Adipose tissue (tissue), 3 donors: ENCODE measurements around the gene FLRT1. TPM values are rescaled to one million over a fixed set of nuclear protein-coding genes. Genes with fewer than 3 reads are reported as not detected.
A peak's percentile ranks its signal among the peaks of the same experiment; 100 is the strongest.

Experiments
- H3K27ac ChIP-seq: one replicate; pipeline ENCODE4 v1.5.1; 2013; ENCODE audit warnings: low read depth, low read length
- WGBS, 3 donors: extraction: QIAGEN DNeasy Blood & Tissue Kit; methylation state at CpG; one replicate each; pipeline ENCODE4 v1.1.7; 2013; 5-methylcytosine and 5-hydroxymethylcytosine counted together
- polyA plus RNA-seq, 3 donors: library from polyadenylated mRNA; stranded (reverse); fragments of 200-250 nt; gene quantifications; one replicate each; pipeline ENCODE4 v1.2.3, GENCODE V29; 2013
- donor health status: healthy with polysubstance abuse.
- donor health status: Bipolar disorder and iron deficiency.
- donor health status: healthy.

The FLRT1 gene, protein sequence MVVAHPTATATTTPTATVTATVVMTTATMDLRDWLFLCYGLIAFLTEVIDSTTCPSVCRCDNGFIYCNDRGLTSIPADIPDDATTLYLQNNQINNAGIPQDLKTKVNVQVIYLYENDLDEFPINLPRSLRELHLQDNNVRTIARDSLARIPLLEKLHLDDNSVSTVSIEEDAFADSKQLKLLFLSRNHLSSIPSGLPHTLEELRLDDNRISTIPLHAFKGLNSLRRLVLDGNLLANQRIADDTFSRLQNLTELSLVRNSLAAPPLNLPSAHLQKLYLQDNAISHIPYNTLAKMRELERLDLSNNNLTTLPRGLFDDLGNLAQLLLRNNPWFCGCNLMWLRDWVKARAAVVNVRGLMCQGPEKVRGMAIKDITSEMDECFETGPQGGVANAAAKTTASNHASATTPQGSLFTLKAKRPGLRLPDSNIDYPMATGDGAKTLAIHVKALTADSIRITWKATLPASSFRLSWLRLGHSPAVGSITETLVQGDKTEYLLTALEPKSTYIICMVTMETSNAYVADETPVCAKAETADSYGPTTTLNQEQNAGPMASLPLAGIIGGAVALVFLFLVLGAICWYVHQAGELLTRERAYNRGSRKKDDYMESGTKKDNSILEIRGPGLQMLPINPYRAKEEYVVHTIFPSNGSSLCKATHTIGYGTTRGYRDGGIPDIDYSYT
- under 1 TPM; 0.10 to 0.14 (median 0.11) TPM for polyA plus RNA-seq

DNA sequence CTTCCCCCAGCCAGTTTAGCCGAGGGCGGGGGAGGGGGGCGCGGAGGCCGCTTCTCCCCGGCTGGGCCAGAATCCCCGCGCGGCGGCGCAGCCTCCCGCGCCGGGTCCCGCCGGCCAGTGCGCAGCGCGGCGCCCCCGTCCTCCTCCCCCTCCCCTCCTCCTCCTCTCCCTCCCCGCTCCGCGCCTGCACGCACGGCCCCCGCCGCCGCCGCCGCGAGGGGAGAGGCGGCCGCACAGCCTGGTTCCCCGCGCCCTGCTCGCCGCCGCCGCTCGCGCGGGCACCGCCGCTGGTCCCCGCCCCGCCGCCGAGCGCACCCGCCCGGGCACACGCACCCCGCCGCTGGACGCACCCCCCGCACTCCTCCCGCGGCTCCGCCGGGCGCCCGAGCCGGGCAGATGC lies at the start of gene FLRT1:
Gene FLRT1, plus strand, starts transcription at position 356 of the 400 bp plus-strand sequence. CDS start 80,337 bp downstream, outside the sequence.
- 0 to 2% (median 1%) methylated on average over 7 to 36 of the region's 64 CpGs for WGBS, 3 donors
- H3K27ac ChIP-seq: no peak within 1 kb of the TSS

DNA sequence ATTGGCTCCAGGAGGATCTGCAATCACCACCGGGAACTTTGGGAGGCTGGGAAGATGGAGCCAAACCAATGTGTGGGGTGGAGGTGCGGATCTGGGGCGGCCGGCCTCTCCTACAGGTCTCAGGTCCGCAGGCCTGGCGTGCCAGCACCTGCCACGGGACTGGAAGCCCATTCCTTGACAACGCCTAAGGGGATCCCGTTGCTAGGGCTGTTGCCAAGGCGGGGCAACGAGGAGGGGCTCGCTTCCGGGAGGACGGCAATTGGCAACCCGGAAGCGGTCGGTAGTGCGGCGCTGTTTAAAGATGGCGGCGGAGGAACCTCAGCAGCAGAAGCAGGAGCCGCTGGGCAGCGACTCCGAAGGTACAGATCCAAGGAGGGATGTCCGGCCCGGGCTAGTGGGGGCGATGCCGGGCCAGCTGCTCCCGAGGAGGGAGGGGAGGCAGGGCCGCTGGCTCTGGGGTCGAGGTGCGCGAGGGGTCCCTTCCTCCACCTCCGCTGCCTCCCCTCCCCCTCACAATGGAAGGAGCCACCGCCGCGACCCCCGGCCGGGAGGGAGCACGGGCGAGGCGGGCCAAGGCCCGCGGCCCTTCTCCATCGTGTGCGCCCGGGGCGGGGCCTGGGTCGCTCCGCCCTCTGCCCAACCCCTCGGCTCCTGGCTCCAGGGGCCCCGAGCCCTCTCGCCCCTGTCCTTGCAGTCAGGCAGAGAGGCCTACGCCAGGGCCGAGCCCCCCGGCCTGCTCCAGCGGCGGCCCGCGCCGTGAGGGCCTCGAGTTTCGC lies 49.4 kb upstream of the FLRT1 start, which contains the start of gene OTUB1:
Gene OTUB1, plus strand, starts transcription at position 283 of the 776 bp plus-strand sequence. Its CDS starts 19 bp downstream, at position 302.
- 0 to 1% (median 1%) methylated on average over 45 to 63 of the region's 63 CpGs for WGBS, 3 donors
- H3K27ac ChIP-seq: peak within 1 kb of the TSS; percentile 11

DNA sequence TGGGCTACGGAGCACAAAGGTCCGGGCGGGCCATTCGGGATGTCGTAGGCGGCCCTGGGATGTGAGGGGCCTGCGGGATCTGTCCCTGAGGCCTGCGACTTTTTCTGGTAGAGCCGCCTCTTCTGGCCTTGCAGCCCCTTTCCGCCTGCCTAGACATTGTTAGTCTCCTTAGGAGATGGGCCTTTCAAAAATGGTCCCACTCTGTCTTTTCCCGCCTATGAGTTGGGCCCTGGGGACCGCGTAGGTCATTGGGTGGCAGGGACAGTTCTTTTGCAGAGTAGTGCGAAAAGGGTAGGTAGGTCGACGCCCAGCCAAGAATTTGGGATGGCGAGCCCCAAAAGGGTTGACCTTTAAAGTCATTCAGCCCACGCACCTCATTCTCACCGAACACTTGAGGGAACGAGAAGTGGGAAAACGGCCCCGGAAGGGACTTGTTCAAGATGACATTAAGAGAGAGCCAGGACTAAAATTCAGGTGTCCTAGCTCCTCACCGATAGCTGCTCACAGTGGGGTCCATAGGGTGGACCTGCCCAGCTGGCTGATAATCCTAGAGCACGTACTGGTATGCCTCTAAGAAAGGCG lies 48.7 kb upstream of the FLRT1 start:
- 27 to 42% (median 34%) methylated on average over 25 of the region's 25 CpGs for WGBS, 3 donors
- H3K27ac ChIP-seq: no peak overlapping the region

DNA sequence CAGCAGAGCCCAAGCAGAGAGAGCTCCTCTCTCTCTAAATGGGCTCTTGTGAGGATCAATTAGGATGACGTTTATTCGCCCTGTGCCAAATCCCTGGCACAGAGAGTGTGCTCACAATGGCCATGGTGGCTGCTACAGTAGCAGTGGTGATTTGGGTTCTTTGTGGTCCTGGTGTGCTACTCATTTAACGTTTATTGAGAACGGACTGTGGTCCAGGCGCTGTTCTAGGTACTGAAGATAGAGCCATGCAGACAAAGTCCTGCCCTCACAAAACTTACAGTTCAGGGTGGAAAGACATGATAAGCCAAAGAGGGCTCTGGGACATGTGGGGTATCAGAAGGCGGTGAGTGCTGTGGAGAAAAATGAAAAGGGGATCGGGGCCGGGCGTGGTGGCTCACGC lies 44.2 kb upstream of the FLRT1 start:
- WGBS, 3 donors: 92 to 94% (median 92%) methylated on average over 10 of the region's 10 CpGs

DNA sequence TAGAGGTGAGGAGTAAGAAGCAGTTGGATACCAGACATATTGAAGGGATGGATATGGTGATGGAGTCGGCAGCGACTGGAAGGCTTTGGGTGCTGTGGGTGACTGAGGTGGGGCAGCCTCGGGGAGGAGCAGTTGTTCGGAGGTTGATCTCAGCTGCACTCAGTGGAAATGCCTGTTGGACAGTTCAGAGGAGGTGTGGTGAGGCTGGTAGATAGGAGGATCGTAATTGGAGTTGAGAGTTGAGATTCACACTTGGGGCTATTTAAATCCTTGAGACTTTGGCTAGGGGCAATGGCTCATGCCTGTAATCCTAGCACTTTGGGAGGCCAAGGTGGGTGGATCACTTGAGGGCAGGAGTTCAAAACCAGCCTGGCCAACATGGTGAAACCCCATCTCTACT lies 42.6 kb upstream of the FLRT1 start:
- H3K27ac ChIP-seq: no peak overlapping the region
- 91 to 94% (median 92%) methylated on average over 5 of the region's 5 CpGs for WGBS, 3 donors

More for the DNA sequence above, 44.2 kb upstream of the FLRT1 start:
- H3K27ac ChIP-seq: no peak overlapping the region

DNA sequence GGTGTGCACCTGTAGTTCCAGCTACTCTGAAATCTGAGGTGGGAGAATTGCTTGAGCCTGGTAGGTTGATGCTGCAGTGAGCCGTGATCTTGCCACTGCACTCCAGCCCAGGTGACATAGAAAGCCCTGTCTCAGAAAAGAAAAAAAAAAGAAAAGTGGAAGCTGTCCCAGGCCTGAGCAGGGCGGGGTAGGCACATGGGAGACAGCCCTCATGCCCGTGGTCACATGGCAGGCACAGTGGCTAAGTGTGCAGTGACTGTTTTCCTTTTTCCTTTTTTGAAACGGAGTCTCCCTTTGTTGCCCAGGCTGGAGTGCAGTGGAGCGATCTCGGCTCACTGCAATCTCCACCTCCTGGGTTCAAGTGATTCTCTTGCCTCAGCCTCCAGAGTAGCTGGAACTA lies 41.7 kb upstream of the FLRT1 start:
- no peak overlapping the region for H3K27ac ChIP-seq

DNA sequence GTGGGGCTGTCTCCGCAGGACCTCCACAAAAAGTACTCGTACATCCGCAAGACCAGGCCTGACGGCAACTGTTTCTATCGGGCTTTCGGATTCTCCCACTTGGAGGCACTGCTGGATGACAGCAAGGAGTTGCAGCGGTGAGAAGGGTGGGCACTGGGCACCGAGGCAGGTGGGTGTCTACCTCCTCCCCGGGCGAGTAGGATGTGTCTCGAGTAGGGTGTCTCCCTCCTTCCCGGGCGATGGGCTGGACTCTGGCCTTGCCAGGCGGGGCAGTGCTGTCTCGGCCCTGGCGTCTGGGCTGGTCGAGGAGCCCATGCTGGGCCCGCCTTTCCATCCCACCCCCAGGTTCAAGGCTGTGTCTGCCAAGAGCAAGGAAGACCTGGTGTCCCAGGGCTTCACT lies 39.2 kb upstream of the FLRT1 start:
- WGBS, 3 donors: 90 to 94% (median 92%) methylated on average over 18 of the region's 18 CpGs

More for the DNA sequence above, 41.7 kb upstream of the FLRT1 start:
- 66 to 77% (median 66%) methylated on average over 6 of the region's 6 CpGs for WGBS, 3 donors

DNA sequence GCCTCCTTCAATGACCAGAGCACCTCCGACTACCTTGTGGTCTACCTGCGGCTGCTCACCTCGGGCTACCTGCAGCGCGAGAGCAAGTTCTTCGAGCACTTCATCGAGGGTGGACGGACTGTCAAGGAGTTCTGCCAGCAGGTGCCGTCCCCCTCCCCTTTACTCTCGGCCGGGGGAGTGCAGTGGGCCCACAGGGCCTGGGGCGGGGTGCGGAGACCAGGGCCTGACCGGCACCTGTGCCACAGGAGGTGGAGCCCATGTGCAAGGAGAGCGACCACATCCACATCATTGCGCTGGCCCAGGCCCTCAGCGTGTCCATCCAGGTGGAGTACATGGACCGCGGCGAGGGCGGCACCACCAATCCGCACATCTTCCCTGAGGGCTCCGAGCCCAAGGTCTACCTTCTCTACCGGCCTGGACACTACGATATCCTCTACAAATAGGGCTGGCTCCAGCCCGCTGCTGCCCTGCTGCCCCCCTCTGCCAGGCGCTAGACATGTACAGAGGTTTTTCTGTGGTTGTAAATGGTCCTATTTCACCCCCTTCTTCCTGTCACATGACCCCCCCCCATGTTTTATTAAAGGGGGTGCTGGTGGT lies 38.5 kb upstream of the FLRT1 start:
- 92 to 93% (median 93%) methylated on average over 27 of the region's 27 CpGs for WGBS, 3 donors
- no peak overlapping the region for H3K27ac ChIP-seq

More for the DNA sequence above, 39.2 kb upstream of the FLRT1 start:
- no peak overlapping the region for H3K27ac ChIP-seq

DNA sequence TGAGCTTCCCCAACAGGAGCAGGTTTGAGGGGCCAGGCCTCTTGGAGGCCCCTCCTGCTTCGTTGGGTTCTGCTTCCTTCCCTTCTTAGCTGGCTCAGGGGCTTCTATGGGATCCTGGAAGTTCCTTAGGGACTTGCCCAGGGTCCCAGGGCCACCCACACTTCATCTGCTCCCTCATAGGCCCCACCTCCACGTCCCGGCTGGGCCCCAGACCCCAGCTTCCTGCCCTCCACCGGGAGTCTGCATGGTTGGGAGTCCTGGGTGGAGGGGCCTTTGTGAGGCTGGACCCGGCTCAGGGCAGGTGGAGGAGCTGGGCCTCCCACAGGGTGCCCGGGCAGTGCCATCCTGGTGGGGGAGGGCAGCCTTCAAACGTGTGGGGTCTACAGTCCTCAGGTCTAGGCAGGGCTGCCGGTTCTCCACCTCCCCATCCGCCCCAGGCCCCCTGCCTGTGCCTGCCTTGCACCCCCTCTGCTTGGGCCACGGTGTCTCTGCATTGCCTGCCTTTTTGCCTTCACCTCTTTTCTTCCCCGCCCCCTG lies 37.9 kb upstream of the FLRT1 start:
- no peak overlapping the region for H3K27ac ChIP-seq
- 74 to 79% (median 77%) methylated on average over 11 of the region's 11 CpGs for WGBS, 3 donors

DNA sequence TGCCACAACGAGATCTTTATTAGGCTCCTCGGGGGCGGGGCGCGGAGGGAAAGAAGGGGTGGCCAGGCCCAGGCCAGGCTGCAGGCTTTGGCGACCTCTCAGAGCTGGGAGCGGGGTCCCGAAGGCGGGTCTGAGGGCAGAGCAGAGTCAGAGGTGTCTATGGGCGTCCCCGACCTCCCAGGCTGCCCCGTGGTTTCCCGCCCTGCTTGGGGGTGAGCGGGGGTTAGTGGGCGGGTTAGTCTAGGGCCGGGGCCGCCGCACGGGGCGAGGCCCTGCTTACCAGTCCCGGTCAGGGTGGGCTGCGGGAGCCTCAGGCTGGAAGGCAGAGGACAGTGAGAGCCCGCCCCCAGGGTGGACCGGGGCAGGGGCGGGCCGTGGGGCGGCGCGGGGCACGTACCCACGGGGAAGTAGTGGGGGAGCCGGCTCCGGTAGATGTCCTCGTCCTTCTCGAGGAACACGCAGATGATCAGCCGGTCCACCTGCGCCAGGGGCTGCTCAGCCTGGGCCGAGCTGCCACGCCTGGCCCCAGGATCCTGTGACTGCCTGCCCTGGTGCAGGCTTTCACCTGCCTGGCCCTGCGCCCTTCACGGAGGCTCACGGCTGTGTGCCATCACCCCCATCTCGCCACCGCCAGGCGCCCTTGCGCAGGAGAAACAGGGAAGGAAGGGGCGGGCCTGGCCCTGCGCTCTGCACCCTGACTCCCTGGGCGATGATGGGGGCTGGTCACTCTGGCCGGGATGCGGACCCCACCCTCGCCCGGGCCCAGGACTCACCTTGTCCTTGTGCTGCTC lies 37.0 kb upstream of the FLRT1 start:
- WGBS, 3 donors: 62 to 89% (median 67%) methylated on average over 37 to 54 of the region's 54 CpGs
- no peak overlapping the region for H3K27ac ChIP-seq

DNA sequence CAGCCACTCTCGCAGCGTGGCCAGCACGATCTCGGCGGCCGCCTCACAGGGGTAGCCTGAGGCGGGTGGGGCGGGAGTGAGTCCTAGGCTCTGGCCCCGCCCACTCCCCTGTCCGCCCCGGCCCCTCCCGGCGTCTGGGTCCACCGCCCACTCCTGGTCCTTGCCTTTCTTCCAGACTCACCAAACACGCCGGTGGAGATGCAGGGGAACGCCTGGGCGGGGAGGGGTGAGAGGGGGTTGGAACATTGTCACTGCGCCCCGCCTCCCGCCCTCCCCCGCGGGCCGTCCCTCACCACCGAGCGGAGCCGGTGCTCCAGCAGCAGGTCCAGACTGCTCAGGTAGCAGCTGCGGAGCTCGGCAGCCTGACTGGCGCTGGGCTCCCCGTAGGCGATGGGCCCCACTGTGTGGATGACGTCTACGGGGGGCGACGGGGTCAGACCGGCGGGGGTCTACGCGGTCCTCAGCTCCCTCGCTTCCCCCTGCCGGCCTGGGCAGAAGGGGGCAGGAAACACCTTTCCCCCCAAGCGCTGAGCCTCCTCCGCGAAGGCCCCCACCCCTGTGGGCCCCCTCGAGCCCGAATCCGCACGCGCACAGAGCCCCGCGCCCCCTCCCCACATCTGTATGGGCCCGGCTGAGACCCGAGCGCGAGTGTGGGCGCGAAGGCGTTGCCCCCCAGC lies 36.2 kb upstream of the FLRT1 start:
- WGBS, 3 donors: 7 to 42% (median 9%) methylated on average over 48 to 59 of the region's 59 CpGs
- H3K27ac ChIP-seq: no peak overlapping the region

DNA sequence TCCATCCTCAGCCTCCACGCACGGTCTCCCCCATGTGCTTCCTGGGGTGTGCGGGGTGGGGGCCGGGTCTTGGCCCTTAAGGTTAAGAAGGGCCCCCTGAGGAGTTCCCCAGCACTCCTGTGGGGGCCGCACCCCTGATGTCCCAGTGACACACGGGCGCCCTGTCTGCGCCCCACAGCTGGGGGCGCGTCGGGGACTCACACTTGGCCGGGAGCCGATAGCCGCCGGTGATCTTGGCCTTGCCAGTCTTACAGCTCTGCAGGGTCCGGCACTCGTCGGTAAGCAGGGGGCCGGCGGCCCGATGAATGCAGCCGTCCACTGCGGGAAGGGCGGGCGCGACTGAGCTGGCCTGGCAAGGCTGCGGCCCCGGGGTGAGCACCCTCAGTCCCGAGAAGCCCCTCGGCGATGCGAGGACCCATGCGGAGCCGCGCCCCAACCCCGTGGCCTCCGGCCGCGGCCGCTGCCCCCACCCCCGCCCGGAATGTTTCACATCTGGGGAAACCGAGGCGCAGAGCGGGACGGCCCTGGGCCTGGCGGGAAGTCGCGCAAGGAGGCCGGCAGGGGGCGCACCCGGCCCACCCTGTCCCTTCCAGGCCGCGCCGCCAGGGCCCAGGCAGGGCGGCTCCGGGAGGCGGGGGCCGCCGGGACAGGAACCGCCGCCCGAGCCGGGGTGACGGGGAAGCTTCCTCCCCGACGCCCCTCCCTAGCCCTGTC lies 35.5 kb upstream of the FLRT1 start:
- H3K27ac ChIP-seq: no peak overlapping the region
- WGBS, 3 donors: 1 to 20% (median 4%) methylated on average over 39 to 67 of the region's 67 CpGs

DNA sequence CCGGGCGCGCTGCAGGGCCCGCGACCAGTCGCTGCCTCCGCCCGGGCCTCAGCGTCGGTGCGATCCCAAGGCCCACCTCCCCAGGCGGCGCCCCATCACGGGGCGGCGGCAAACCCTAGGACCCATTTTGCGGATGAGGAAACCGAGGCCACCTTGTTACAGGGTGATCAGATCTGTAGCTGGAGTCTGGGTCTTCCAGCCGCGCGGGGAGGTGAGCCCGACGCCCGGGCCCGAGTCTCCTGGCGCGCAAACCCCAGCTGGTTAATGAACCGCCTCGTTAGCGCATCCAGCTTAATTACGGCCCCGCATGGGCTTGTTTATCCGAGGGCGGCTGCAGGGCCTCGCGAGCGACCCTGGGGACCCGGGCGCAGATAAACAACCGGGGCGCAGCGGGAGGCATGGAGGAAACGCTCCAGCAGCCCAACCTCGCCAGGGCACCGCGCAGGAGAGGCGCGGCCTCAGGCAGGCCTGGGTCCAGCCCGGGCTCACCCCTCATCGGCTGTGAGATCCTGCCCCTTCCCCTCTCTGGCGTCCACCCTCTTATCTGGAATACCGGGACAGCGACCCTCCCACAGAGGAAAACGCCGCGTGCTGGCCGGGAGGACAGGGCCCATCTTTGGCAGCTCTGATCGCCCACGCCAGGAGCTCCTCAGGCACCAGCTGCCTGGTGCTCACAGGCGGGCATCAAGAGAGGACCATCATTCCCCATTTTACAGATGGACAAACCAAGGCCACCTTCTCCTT lies 34.8 kb upstream of the FLRT1 start:
- no peak overlapping the region for H3K27ac ChIP-seq
- WGBS, 3 donors: 13 to 42% (median 17%) methylated on average over 55 to 60 of the region's 60 CpGs

DNA sequence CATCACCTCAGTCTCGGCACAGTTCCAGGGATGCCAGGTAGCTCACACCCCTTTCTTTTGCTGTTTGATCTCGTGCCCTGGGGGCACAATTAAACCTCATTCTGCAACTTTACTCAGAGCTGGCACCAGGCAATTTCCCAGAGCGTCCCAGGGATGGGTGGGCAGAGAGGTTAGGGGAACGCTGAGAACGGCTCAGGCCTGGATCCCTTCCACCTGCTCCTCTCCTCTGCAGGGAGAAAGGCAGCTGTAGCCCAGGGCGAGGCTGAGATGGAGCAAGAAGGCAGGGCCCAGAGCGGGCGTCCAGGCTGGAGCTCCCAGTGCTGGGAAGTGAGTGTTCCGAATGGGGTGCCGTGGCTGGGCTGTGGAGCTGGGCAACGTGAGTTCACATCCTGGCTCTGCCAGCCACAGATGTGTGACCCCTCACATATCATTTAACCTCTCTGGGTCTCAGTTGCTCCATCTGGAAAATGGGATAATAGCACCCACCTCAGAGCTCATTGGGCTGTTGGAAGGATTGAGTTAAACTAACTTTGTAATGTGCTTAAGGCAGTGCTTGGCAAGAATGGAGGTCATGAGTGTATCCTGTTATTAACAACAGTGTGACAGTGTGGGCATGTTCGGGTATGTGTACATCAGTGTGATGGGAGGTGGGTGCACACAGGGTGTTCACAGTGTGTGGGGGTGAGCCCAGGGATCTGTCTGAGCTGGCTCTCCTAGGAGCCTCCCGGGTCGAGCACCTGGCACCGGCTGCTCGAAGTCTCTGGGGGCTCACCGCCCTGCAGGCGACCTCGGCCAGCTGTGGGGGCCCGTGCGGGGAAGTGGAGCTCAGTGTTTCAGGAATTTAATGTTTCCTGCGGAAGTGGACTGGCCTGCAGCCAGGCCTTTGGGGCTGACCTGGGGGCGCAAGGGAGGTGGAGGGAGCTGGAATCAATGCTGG lies 34.0 kb upstream of the FLRT1 start:
- 37 to 64% (median 38%) methylated on average over 23 of the region's 23 CpGs for WGBS, 3 donors

More for the DNA sequence above, 34.0 kb upstream of the FLRT1 start:
- no peak overlapping the region for H3K27ac ChIP-seq
